Measurements from ENCODE around the gene XRN1.

The XRN1 gene

DNA sequence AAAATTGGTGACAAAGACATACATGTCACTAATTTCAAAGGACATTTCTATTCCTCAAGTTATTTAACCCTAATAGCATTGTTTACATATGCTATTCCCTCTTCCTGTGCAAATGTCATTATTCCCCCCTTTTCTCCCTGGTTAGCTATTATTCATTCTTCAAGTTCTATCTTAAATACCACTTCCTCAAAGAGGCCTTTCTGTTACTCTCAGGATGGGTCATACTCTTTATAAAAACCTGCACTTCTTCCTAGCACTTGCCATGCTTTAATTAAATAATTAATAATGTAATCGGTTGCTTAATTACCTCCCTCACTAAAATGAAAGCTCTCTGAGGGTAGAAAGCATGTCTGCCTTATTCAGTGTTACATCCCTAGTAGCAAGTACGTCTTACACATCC, 88.5 kb downstream of the XRN1 start:
- H3F3A ChIP-seq (ENCODE audit: insufficient read depth), result no peaks in the 10 kb centered on the region
- H3K27ac ChIP-seq (ENCODE audit: low read depth, low read length), result no peak overlapping the region
- no peak overlapping the region for H3K4me2 ChIP-seq (ENCODE audit: low read depth, low read length, poor library complexity, severe bottlenecking)
- TF ChIP-seq CTCF (IDR thresholded peaks at IDR 0.05; ENCODE audit: insufficient read depth, low read length, poor library complexity, severe bottlenecking), result no peak
- no peak for TF ChIP-seq EZH2phosphoT487 (conservative IDR thresholded peaks at IDR 0.05; ENCODE audit: low read length)
- no peaks in the 10 kb centered on the region for H3K9me2 ChIP-seq (replicated peaks; ENCODE audit: insufficient read depth, low read length)
- no peaks in the 10 kb centered on the region for H4K20me1 ChIP-seq (ENCODE audit: low read depth, low read length)
- H3K9me3 ChIP-seq (ENCODE audit: insufficient read depth, low read length), result no peaks in the 10 kb centered on the region
- no peaks in the 10 kb centered on the region for H3K27me3 ChIP-seq (ENCODE audit: low read length)
- no peak overlapping the region for H3K4me3 ChIP-seq (ENCODE audit: insufficient read depth, low read length, poor library complexity, severe bottlenecking)
- H2AFZ ChIP-seq (ENCODE audit: low read depth, low read length, severe bottlenecking), result no peak overlapping the region
- H3K36me3 ChIP-seq (ENCODE audit: low read length), result peaks cover 25% of the 10 kb centered on the region
- H3K9ac ChIP-seq (ENCODE audit: low read length), result no peak overlapping the region
- no peaks in the 10 kb centered on the region for H3K79me2 ChIP-seq (ENCODE audit: insufficient read depth, low read length)

- Histone ChIP-seq H3K9me2 (replicated peaks; ENCODE audit: insufficient read depth, low read length) (no peaks in the 10 kb centered on the region), H3K9me3 (ENCODE audit: insufficient read depth, low read length) (no peaks in the 10 kb centered on the region), H2AFZ (ENCODE audit: low read depth, low read length, severe bottlenecking) (no peak overlapping the region), H3K4me2 (ENCODE audit: low read depth, low read length, poor library complexity, severe bottlenecking) (no peak overlapping the region), H3K27ac (ENCODE audit: low read depth, low read length) (no peak overlapping the region), H3F3A (ENCODE audit: insufficient read depth) (no peaks in the 10 kb centered on the region), H3K36me3 (ENCODE audit: low read length) (peaks cover 31% of the 10 kb centered on the region), H3K27me3 (ENCODE audit: low read length) (no peaks in the 10 kb centered on the region), H3K79me2 (ENCODE audit: insufficient read depth, low read length) (no peaks in the 10 kb centered on the region), H3K4me3 (ENCODE audit: insufficient read depth, low read length, poor library complexity, severe bottlenecking) (no peak overlapping the region), H3K9ac (ENCODE audit: low read length) (no peak overlapping the region), H4K20me1 (ENCODE audit: low read depth, low read length) (no peaks in the 10 kb centered on the region)
- TF ChIP-seq EZH2phosphoT487 (conservative IDR thresholded peaks at IDR 0.05; ENCODE audit: low read length) (no peak), CTCF (IDR thresholded peaks at IDR 0.05; ENCODE audit: insufficient read depth, low read length, poor library complexity, severe bottlenecking) (no peak)
Measured at GRCh38 chr3:142356818-142357217, 91.0 kb downstream of the XRN1 start.

- H3K4me2 ChIP-seq (ENCODE audit: low read depth, low read length, poor library complexity, severe bottlenecking), result no peak overlapping the region
- H3K9ac ChIP-seq (ENCODE audit: low read length), result no peak overlapping the region
- TF ChIP-seq EZH2phosphoT487 (conservative IDR thresholded peaks at IDR 0.05; ENCODE audit: low read length) (no peak), CTCF (IDR thresholded peaks at IDR 0.05; ENCODE audit: insufficient read depth, low read length, poor library complexity, severe bottlenecking) (no peak)
- no peaks in the 10 kb centered on the region for H3K9me2 ChIP-seq (replicated peaks; ENCODE audit: insufficient read depth, low read length)
- H3K27me3 ChIP-seq (ENCODE audit: low read length), result no peaks in the 10 kb centered on the region
- no peaks in the 10 kb centered on the region for H3F3A ChIP-seq (ENCODE audit: insufficient read depth)
- H3K36me3 ChIP-seq (ENCODE audit: low read length), result peaks cover 27% of the 10 kb centered on the region
- no peak overlapping the region for H3K4me3 ChIP-seq (ENCODE audit: insufficient read depth, low read length, poor library complexity, severe bottlenecking)
- no peaks in the 10 kb centered on the region for H3K79me2 ChIP-seq (ENCODE audit: insufficient read depth, low read length)
- H2AFZ ChIP-seq (ENCODE audit: low read depth, low read length, severe bottlenecking), result no peak overlapping the region
- no peak overlapping the region for H3K27ac ChIP-seq (ENCODE audit: low read depth, low read length)
- H4K20me1 ChIP-seq (ENCODE audit: low read depth, low read length), result no peaks in the 10 kb centered on the region
- no peaks in the 10 kb centered on the region for H3K9me3 ChIP-seq (ENCODE audit: insufficient read depth, low read length)
Measured at GRCh38 chr3:142355692-142356091, 92.1 kb downstream of the XRN1 start.

Measured in SU-DHL-6 (cell line).